Mucosa of descending colon (tissue), 3 donors: ENCODE results near the gene NOB1. TPM values are rescaled to one million over a fixed set of nuclear protein-coding genes. Genes with fewer than 3 reads are reported as not detected.
"Not testable (repeated sequence)": the region's sequence is repeated elsewhere in the genome, so short reads cannot be mapped to it uniquely, and the experiment has no call there.

ENCODE experiments used
- ATAC-seq: fragments of 200-7000 bp; cut with Tn5 transposase; one replicate; pipeline ENCODE4 v1.9.1; 2020; ENCODE audit warnings: mild to moderate bottlenecking, moderate library complexity
- DNase-seq, 3 donors: peaks; one replicate each; pipeline ENCODE4 v3.0.0-alpha.2; 2020
- H3K36me3 ChIP-seq: fragments of 200-600 bp; one replicate; pipeline ENCODE4 v1.8.0; 2021; ENCODE audit warnings: low read depth, mild to moderate bottlenecking
- H3K4me1 ChIP-seq: fragments of 200-600 bp; one replicate; pipeline ENCODE4 v1.8.0; 2021; ENCODE audit warnings: low read depth, mild to moderate bottlenecking
- H3K4me3 ChIP-seq: fragments of 200-600 bp; one replicate; pipeline ENCODE4 v1.8.0; 2021; ENCODE audit warnings: mild to moderate bottlenecking
- H3K9me3 ChIP-seq: fragments of 200-600 bp; one replicate; pipeline ENCODE4 v1.8.0; 2021; ENCODE audit warnings: mild to moderate bottlenecking
- CTCF ChIP-seq: fragments of 200-600 bp; IDR thresholded peaks from one replicate; pipeline ENCODE4 v1.8.0; 2022; ENCODE audit warnings: antibody characterized with exemption, mild to moderate bottlenecking
- intact Hi-C, 2 donors: fragments of 100-400 bp; cut with DNase I in 1 of 2; cut with micrococcal nuclease in 1 of 2; formaldehyde crosslinking; loops; one replicate each; pipeline versions ENCODE4 v1.11.0 to v1.11.1; 2022; cut with DNase I, micrococcal nuclease
- total RNA-seq, 3 donors: library from RNA; stranded (reverse); fragmentation: NEBNext Ultra II Directional in 2 of 3; extraction: Animal tissue kit (Norgen Biotek cat#: 25700) in 2 of 3; gene quantifications; one replicate each; pipeline versions ENCODE4 v1.2.1 to v1.2.4, GENCODE V29; 2021 to 2023
- donor health status: DM: no; HTN: no; CAD: no; lungs with moderate emphysema.
- donor health status: DM: no; HTN: no; CAD: no.
- donor health status: DM: no; HTN: yes; CAD: no.

Gene NOB1
- total RNA-seq, 3 donors from 2014 or later = 36.1 to 38.9 (median 36.4) TPM

GRCh38 chr16:69794486-69794885 lies 39.8 kb upstream of the NOB1 start:
- Histone ChIP-seq H3K4me1 (peaks cover 5% of the 10 kb centered on the region), H3K9me3 (no peaks in the 10 kb centered on the region), H3K36me3 (no peaks in the 10 kb centered on the region), H3K4me3 (no peak overlapping the region)
- no peak for TF ChIP-seq CTCF
- intact Hi-C loops = no loop called here
- DNase-seq (no peak), ATAC-seq (no peak)

- intact Hi-C loops = no loop called here
- no peak for ATAC-seq
- peaks cover 5% of the 10 kb centered on the region for H3K4me1 ChIP-seq
- H3K9me3 ChIP-seq = no peaks in the 10 kb centered on the region
- DNase-seq = no peak
- no peaks in the 10 kb centered on the region for H3K36me3 ChIP-seq
- H3K4me3 ChIP-seq = no peak overlapping the region
- no peak for TF ChIP-seq CTCF
Measured at GRCh38 chr16:69793526-69793925, 38.8 kb upstream of the NOB1 start.

DNA sequence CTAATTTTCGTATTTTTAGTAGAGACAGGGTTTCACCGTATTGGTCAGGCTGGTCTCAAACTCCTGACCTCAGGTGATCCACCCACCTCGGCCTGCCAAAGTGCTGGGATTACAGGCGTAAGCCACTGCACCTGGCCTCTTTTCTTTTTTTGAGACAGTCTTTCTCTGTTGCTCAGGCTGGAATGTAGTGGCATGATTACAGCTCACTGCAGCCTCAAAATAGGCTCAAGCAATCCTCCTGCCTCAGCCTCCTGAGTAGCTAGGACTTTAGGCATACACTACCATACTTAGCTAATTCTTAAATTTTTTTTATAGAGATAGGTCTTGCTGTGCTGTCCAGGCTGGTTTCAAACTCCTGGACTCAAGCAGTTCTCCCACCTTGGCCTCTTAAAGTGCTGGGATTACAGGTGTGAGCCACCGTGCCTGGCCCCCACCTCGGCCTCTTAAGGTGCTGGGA lies 36.7 kb upstream of the NOB1 start:
- peaks cover 15% of the 10 kb centered on the region for H3K4me1 ChIP-seq
- H3K9me3 ChIP-seq, H3K36me3 ChIP-seq, ATAC-seq, H3K4me3 ChIP-seq, intact Hi-C loops, DNase-seq: not testable (repeated sequence)

- Histone ChIP-seq H3K36me3 (peaks cover 3% of the 10 kb centered on the region), H3K4me1 (peaks cover 10% of the 10 kb centered on the region), H3K9me3 (no peaks in the 10 kb centered on the region), H3K4me3 (no peak overlapping the region)
- peak in 1 of 3 donors; percentile 21 for DNase-seq
- peak; percentile 96 for ATAC-seq
- intact Hi-C loops = no loop called here
- TF ChIP-seq CTCF = no peak
Measured at GRCh38 chr16:69787883-69788282, 33.2 kb upstream of the NOB1 start.

- Histone ChIP-seq H3K9me3 (no peaks in the 10 kb centered on the region), H3K4me3 (no peak overlapping the region), H3K36me3 (peaks cover 3% of the 10 kb centered on the region), H3K4me1 (peaks cover 10% of the 10 kb centered on the region)
- TF ChIP-seq CTCF = no peak
- intact Hi-C loops = no loop called here
- ATAC-seq (no peak), DNase-seq (no peak)
Measured at GRCh38 chr16:69784586-69784985, 29.9 kb upstream of the NOB1 start.

DNA sequence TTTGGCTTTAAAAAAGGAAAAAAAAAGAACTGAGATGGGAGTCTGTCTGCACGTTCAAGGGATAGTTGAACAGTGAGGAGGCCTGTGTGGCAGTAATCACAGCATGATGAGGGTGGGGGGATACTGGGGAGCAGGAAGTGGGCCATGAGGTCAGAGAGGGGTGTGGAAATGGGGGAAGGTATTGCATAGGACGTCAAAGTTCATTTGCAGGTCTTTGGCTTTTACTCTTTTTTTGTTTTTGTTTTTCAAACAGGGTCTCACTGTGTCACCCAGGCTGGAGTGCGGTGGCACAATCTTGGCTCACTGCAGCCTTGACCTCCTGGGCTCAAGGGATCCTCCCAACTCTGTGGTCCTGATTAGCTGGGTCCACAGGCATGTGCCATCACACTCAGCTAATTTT lies 26.4 kb upstream of the NOB1 start:
- intact Hi-C loops = no loop called here
- no peak for TF ChIP-seq CTCF
- H3K9me3 ChIP-seq = no peaks in the 10 kb centered on the region
- ATAC-seq (no peak), DNase-seq (no peak)
- no peak overlapping the region for H3K4me3 ChIP-seq
- H3K4me1 ChIP-seq = no peaks in the 10 kb centered on the region
- H3K36me3 ChIP-seq = peaks cover 3% of the 10 kb centered on the region
